ENCODE measurements around the gene SHROOM4.

SHROOM4 gene

DNA sequence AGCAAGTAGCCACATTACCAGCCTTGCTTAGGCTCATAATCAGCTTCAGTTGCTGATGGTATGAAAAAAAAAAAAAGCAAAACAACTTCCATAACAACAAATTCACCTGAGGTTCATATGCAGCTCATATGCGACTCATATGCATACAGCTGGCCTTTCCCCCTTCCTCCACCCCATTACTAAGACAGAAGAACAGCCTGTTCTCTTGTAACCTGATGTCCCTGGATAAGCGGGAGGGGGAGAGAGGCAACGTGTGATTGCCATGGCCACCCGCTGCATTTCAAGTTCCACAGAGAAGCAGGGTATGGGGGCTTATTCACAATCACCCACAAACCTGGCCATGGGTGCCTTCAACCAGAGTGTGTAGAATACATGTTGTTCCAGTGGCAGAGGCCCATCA is 248.3 kb downstream of the SHROOM4 start:
- Mint-ChIP-seq H3K27me3 (peaks cover 3% of the 10 kb centered on the region), H3K9me3 (no peaks in the 10 kb centered on the region), H3K4me3 (no peak overlapping the region), H3K36me3 (no peaks in the 10 kb centered on the region), H3K27ac (no peak overlapping the region), H3K4me1 (no peaks in the 10 kb centered on the region)
